WERI-Rb-1 (cell line): Measurements from ENCODE around the gene EIF4A2.

Experiments
- DNase-seq: peaks from one replicate; pipeline ENCODE4 v3.0.0-alpha.2; 2020
- H3K27ac ChIP-seq: fragments of 250-450 bp; sonication (Bioruptor Pico); 2 replicates; pipeline ENCODE4 v1.5.1; 2020; ENCODE audit warnings: mild to moderate bottlenecking, moderate library complexity
- H3K27me3 ChIP-seq: fragments of 250-450 bp; sonication (Bioruptor Pico); 2 replicates; pipeline ENCODE4 v1.5.1; 2021; ENCODE audit warnings: mild to moderate bottlenecking, low read depth, moderate library complexity; ENCODE audit not compliant: insufficient read depth, severe bottlenecking
- H3K36me3 ChIP-seq: fragments of 250-450 bp; sonication (Bioruptor Pico); 2 replicates; pipeline ENCODE4 v1.5.1; 2020; ENCODE audit warnings: mild to moderate bottlenecking, moderate library complexity
- H3K4me3 ChIP-seq: 2 replicates; pipeline ENCODE4 v1.5.1; 2011; ENCODE audit warnings: low read depth, mild to moderate bottlenecking, control low read depth, low read length
- H3K9me3 ChIP-seq: fragments of 250-450 bp; sonication (Bioruptor Pico); 2 replicates; pipeline ENCODE4 v1.5.1; 2021; ENCODE audit warnings: mild to moderate bottlenecking, moderate library complexity; ENCODE audit not compliant: severe bottlenecking
- CTCF ChIP-seq: IDR thresholded peaks from 2 replicates; pipeline ENCODE4 v1.5.1; 2011; ENCODE audit warnings: low read depth, mild to moderate bottlenecking, control low read depth, inconsistent platforms, low read length

The EIF4A2 gene

GRCh38 chr3:186825872-186826409, 42.6 kb downstream of the EIF4A2 start:
- Histone ChIP-seq H3K9me3 (no peaks in the 10 kb centered on the region), H3K27me3 (peaks cover 42% of the 10 kb centered on the region), H3K27ac (no peak overlapping the region), H3K4me3 (no peak overlapping the region), H3K36me3 (no peaks in the 10 kb centered on the region)
- no peak for DNase-seq
- TF ChIP-seq CTCF = no peak

GRCh38 chr3:186826410-186826975, 43.1 kb downstream of the EIF4A2 start:
- H3K27me3 ChIP-seq = peaks cover 48% of the 10 kb centered on the region

DNA sequence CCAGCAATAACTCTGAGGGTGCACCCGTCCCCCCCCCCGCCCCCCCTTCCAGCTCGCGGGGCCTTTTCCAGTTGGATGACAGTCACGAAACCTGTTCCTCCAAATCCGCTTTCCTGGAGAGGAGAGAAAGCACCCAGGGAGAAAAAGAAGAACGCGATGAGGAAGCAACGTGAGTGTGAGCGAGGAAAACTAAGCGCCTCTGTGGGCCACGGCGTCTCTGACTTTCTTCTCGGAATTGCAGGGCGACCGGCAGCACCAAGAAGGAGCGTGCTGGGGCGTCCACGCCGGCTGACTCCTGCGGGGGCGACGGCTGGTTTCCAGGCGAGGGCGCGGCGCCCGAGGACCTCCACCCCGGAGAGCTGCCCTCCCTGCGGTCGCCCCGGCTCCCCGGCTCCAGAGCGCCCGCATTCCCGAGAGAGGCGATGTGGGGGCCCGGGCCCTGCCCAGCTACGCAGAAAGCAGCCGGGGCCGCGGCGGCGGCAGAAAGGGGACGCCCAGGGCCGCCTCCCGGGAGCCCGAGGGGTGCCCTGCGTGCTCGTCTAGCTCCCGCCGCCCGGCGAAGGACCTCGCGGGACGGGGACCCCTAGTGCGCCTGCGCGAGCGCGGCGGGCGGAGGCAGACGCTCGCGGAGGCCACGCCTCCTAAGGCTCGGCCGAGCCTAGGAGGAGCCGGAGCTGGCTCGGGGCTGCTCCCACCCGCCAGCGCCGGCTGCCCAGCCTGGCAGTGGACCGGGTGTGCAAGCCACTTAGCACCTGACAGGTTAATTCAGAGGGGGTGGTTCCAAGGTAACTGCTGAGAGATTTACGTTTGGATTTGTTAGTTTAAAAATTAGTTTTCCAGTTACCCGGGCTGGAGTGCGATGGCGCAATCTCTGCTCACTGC, 43.8 kb downstream of the EIF4A2 start:
- H3K36me3 ChIP-seq = no peaks in the 10 kb centered on the region
- 0 out of 2 replicates have a peak overlapping the region, but pooled peaks have one; percentile 44 for H3K27ac ChIP-seq
- H3K4me3 ChIP-seq = peak overlapping the region; percentile 62
- no peak for TF ChIP-seq CTCF
- no peaks in the 10 kb centered on the region for H3K9me3 ChIP-seq
- H3K27me3 ChIP-seq = peaks cover 54% of the 10 kb centered on the region
- DNase-seq = peak; percentile 78

More at GRCh38 chr3:186826410-186826975, 43.1 kb downstream of the EIF4A2 start:
- H3K4me3 ChIP-seq = peak overlapping the region; percentile 62
- H3K27ac ChIP-seq = no peak overlapping the region
- TF ChIP-seq CTCF = no peak
- no peaks in the 10 kb centered on the region for H3K9me3 ChIP-seq
- peak; percentile 38 for DNase-seq
- H3K36me3 ChIP-seq = no peaks in the 10 kb centered on the region

DNA sequence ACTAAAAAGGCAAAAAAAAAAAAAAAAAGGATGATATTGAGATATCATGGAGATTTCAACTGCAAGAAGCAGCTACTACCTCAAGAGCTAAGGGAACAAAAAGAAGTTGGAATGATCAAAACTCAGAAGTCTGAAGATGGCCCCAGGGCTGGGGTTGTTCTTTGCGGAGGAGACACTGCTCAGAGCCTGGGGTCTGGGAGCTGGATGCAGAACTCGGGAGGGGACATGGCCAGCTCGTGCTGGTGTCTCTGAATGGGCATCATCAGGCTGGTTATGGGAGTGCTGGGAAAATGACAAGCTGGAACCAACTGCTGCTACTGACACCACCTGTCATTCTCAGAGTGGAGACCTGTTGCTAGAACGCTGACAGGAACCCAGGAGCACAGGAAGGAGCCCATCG, 45.0 kb downstream of the EIF4A2 start:
- no peak overlapping the region for H3K4me3 ChIP-seq
- H3K9me3 ChIP-seq = no peaks in the 10 kb centered on the region
- H3K27me3 ChIP-seq = peaks cover 59% of the 10 kb centered on the region
- no peak overlapping the region for H3K27ac ChIP-seq
- no peaks in the 10 kb centered on the region for H3K36me3 ChIP-seq
- no peak for TF ChIP-seq CTCF
- DNase-seq = no peak

DNA sequence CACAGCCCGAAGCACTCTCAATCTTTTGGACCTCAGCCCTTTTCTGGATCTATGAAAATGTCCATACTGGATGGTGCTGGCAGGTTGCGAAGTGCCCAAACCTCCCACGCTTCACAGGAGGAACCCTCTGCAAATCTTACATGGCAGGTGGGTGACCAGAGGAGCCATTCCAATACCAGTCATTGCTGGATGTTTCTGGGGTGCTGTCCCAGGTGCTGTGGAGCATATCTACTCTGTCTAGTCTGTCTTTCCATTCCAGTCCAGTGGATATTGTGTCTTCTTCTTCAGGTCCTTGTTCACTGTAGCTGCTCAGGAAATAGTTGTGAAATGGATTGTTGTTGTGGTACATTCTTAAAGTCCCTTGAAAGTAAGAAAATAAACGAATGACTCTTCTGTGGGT, 48.4 kb downstream of the EIF4A2 start:
- Histone ChIP-seq H3K9me3 (no peaks in the 10 kb centered on the region), H3K27me3 (peaks cover 42% of the 10 kb centered on the region), H3K36me3 (no peaks in the 10 kb centered on the region), H3K4me3 (no peak overlapping the region), H3K27ac (no peak overlapping the region)
- no peak for DNase-seq
- TF ChIP-seq CTCF = no peak
